Measurements from ENCODE around the gene EFS.

GRCh38 chr14:23396126-23396525, 31.2 kb upstream of the EFS start:
- TF ChIP-seq CTCF (IDR thresholded peaks at IDR 0.05): no peak
- no peak for TF ChIP-seq POLR2A (IDR thresholded peaks at IDR 0.05)

Data from testis (tissue), 2 donors.